Endothelial cell of umbilical vein (primary cell): ENCODE measurements around the gene GEMIN7. TPM values are rescaled to one million over a fixed set of nuclear protein-coding genes. Genes with fewer than 3 reads are reported as not detected.

Experiments
- BruUV-seq: library from RNA; stranded (reverse); fragments of 400-500 nt; replicated peaks from 2 replicates; lab custom pipeline; 2021; lab: Mats Ljungman, UMichigan
- CTCF ChIA-PET: fragments of 300-600, 350-600 bp; sonication (Branson Sonifier 250); formaldehyde crosslinking; loops from one replicate; lab custom pipeline; 2021; ENCODE audit warnings: antibody characterized with exemption, inconsistent platforms; lab: Charles Lee
- POLR2A ChIA-PET: fragments of 300-600, 350-600 bp; sonication (Branson Sonifier 250); formaldehyde crosslinking; loops from one replicate; lab custom pipeline; 2021; ENCODE audit warnings: antibody characterized with exemption, inconsistent platforms; lab: Charles Lee
- DNase-seq: peaks from one replicate; pipeline ENCODE4 v3.0.0-alpha.2; 2011; ENCODE audit warnings: low read depth, low spot score
- FAIRE-seq: peaks from 2 replicates; lab custom pipeline; 2011; peaks lifted over from hg19 to GRCh38; lab: Jason Lieb, UNC
- H2AFZ ChIP-seq: 2 replicates; pipeline ENCODE4 v1.6.0; 2012; ENCODE audit warnings: low read depth, low read length, control low read depth, inconsistent platforms
- H3K27ac ChIP-seq: 2 replicates; pipeline ENCODE4 v1.5.1; 2011; ENCODE audit warnings: low read depth, mild to moderate bottlenecking, control low read depth, low read length, moderate library complexity; ENCODE audit not compliant: insufficient read depth
- H3K27me3 ChIP-seq, 2 experiments: 2 replicates each; pipeline versions ENCODE4 v1.6.0 to v1.6.1; 2011; ENCODE audit warnings: low read length in 2 of 2, mixed read lengths in 1 of 2; ENCODE audit not compliant: control insufficient read depth in 2 of 2, insufficient read depth in 2 of 2
- H3K36me3 ChIP-seq, 2 experiments: 2 replicates in 1 of 2; 3 replicates in 1 of 2; pipeline ENCODE4 v1.5.1; 2011; ENCODE audit warnings: low read length in 2 of 2, mild to moderate bottlenecking in 1 of 2, moderate library complexity in 1 of 2; ENCODE audit not compliant: control insufficient read depth in 2 of 2, insufficient read depth in 2 of 2; ENCODE audit errors: extremely low read depth in 1 of 2
- H3K4me1 ChIP-seq: 3 replicates; pipeline ENCODE4 v1.5.1; 2011; ENCODE audit warnings: mild to moderate bottlenecking, low read length; ENCODE audit not compliant: control insufficient read depth, insufficient read depth; ENCODE audit errors: extremely low read depth
- H3K4me2 ChIP-seq: 2 replicates; pipeline ENCODE4 v1.6.1; 2011; ENCODE audit warnings: low read length, control low read depth, mixed read lengths; ENCODE audit not compliant: insufficient read depth
- H3K4me3 ChIP-seq, 3 experiments: fragments of 200-600 bp in 1 of 3; sonication (generic), shearing (Covaris generic) in 1 of 3; replicated peaks in 1 of 3; 2 replicates each; pipeline ENCODE4 v1.5.1; 2011 to 2016; ENCODE audit warnings: control low read depth in 3 of 3, low read length in 3 of 3, mild to moderate bottlenecking in 2 of 3, inconsistent platforms in 1 of 3, low read depth in 1 of 3, moderate library complexity in 1 of 3; ENCODE audit not compliant: insufficient read depth in 1 of 3
- H3K79me2 ChIP-seq: 2 replicates; pipeline ENCODE4 v1.6.0; 2012; ENCODE audit warnings: low read length, inconsistent platforms; ENCODE audit not compliant: control insufficient read depth, insufficient read depth
- H3K9ac ChIP-seq: replicated peaks from 2 replicates; pipeline ENCODE3; 2011; ENCODE audit warnings: low read length, control low read depth; ENCODE audit not compliant: insufficient read depth; ENCODE audit errors: extremely low read depth
- H3K9me1 ChIP-seq: replicated peaks from 3 replicates; pipeline ENCODE4 v1.6.0; 2011; ENCODE audit warnings: mild to moderate bottlenecking, low read length; ENCODE audit not compliant: control insufficient read depth, insufficient read depth; ENCODE audit errors: extremely low read depth
- H3K9me3 ChIP-seq: replicated peaks from 2 replicates; pipeline ENCODE4 v1.5.1; 2012; ENCODE audit warnings: low read length, inconsistent platforms; ENCODE audit not compliant: control insufficient read depth, insufficient read depth
- H4K20me1 ChIP-seq: replicated peaks from 2 replicates; pipeline ENCODE3; 2011; ENCODE audit warnings: mild to moderate bottlenecking, low read length; ENCODE audit not compliant: control insufficient read depth, insufficient read depth; ENCODE audit errors: extremely low read depth
- EZH2 ChIP-seq: IDR thresholded peaks from 2 replicates; pipeline ENCODE4 v1.6.1; 2012; ENCODE audit warnings: borderline replicate concordance, low read depth, mild to moderate bottlenecking, moderate library complexity, low read length, inconsistent platforms; ENCODE audit not compliant: severe bottlenecking
- FOS ChIP-seq: IDR thresholded peaks from 2 replicates; pipeline ENCODE4 v1.6.1; 2011; ENCODE audit warnings: mild to moderate bottlenecking, low read length, moderate library complexity, borderline replicate concordance; ENCODE audit not compliant: insufficient read depth
- GATA2 ChIP-seq: IDR thresholded peaks from 2 replicates; pipeline ENCODE4 v1.7.0; 2011; ENCODE audit warnings: low read depth, mild to moderate bottlenecking, moderate library complexity, mixed read lengths, low read length; ENCODE audit not compliant: insufficient read length, insufficient read depth
- JUN ChIP-seq: IDR thresholded peaks from 2 replicates; pipeline ENCODE4 v1.6.1; 2011; ENCODE audit warnings: borderline replicate concordance, low read depth; ENCODE audit not compliant: insufficient read length, insufficient read depth
- MYC ChIP-seq: IDR thresholded peaks from one replicate; pipeline ENCODE4 v1.6.1; 2011; ENCODE audit warnings: mild to moderate bottlenecking, low read depth, low read length
- POLR2A ChIP-seq: IDR thresholded peaks from 2 replicates; pipeline ENCODE4 v1.6.1; 2012; ENCODE audit warnings: low read depth, mild to moderate bottlenecking, control low read depth, low read length
- POLR2AphosphoS5 ChIP-seq: IDR thresholded peaks from 2 replicates; pipeline ENCODE4 v1.6.1; 2012; ENCODE audit warnings: low read depth, mild to moderate bottlenecking, control low read depth, low read length, moderate library complexity; ENCODE audit not compliant: insufficient read depth
- dilution Hi-C: fragments of 300-500 bp; cut with MboI; formaldehyde crosslinking; loops from one replicate; pipeline ENCODE4 v1.15.0; 2019; ENCODE audit warnings: low sequenced_read_pairs; ENCODE audit not compliant: extremely low pct_ligation_motif_present
- intact Hi-C: fragments of 100-400 bp; cut with micrococcal nuclease; formaldehyde crosslinking; loops from one replicate; pipeline ENCODE4 v1.10.0; 2022
- polyA plus RNA-seq, 4 experiments: library from polyadenylated mRNA; depleted of rRNA in 3 of 4; stranded (reverse) in 3 of 4; unstranded in 1 of 4; fragments of >200 nt; gene quantifications; 2 replicates each; pipeline versions ENCODE4 v1.2.1 to v1.2.3, GENCODE V29; 2011 to 2012; ENCODE audit warnings: missing spikeins in 1 of 4
- total RNA-seq: library from RNA; stranded (reverse); gene quantifications from 2 replicates; pipeline ENCODE4 v1.2.3, GENCODE V29; 2021
- TF ChIP-seq, protein P1 (sequence below): IDR thresholded peaks from 2 replicates; pipeline ENCODE4 v1.6.1; 2011; ENCODE audit not compliant: insufficient read depth, insufficient read length
- TF ChIP-seq, protein P2 (sequence below), 2 donors: IDR thresholded peaks; 1 replicate in 1 of 2; 2 replicates in 1 of 2; pipeline ENCODE4 v1.5.1; 2011; ENCODE audit warnings: low read length in 2 of 2, mild to moderate bottlenecking in 2 of 2, moderate library complexity in 2 of 2, control low read depth in 1 of 2, inconsistent platforms in 1 of 2, low read depth in 1 of 2; ENCODE audit not compliant: insufficient read depth in 1 of 2; ENCODE audit errors: extremely low read depth in 1 of 2

Gene GEMIN7
- total and polyA plus RNA-seq, 2 donors (not counting 3 experiments of a cell fraction or from before 2014, with no cell fraction given): 34.2 to 53.7 TPM

DNA sequence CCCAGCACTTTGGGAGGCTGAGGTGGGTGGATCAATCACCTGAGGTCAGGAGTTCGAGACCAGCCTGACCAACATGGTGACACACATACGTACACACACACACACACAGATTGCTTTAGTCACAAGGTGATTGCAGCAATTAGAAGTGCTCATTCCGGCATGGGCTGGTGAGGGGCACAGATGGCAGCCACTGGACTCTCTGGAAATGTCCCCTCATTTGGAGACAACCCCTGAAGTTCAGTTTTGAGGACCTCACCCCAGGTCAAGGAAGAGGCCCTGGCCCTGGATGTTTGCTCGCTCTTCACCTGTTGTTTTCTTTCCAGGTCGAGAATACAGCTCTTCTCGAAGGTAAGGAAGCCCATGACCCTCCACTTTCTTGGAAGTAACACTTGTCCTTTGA is 8.8 kb upstream of the GEMIN7 start:
- no peaks in the 10 kb centered on the region for H3K27me3 ChIP-seq
- intact Hi-C loops (no loop called here), dilution Hi-C loops (no loop called here)
- no peak overlapping the region for H3K27ac ChIP-seq
- no peaks in the 10 kb centered on the region for H3K79me2 ChIP-seq
- H3K4me3 ChIP-seq: no peak overlapping the region
- H3K36me3 ChIP-seq: peaks cover 2 to 36% of the 10 kb centered on the region in 2 experiments
- CTCF ChIA-PET: no interaction called here
- no peak overlapping the region for H3K9ac ChIP-seq
- BruUV-seq: no TSS peak
- TF ChIP-seq MYC: no peak
- TF ChIP-seq, protein P1, sequence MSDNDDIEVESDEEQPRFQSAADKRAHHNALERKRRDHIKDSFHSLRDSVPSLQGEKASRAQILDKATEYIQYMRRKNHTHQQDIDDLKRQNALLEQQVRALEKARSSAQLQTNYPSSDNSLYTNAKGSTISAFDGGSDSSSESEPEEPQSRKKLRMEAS: no peak
- no peak for TF ChIP-seq JUN
- TF ChIP-seq GATA2: no peak
- TF ChIP-seq, protein P2, sequence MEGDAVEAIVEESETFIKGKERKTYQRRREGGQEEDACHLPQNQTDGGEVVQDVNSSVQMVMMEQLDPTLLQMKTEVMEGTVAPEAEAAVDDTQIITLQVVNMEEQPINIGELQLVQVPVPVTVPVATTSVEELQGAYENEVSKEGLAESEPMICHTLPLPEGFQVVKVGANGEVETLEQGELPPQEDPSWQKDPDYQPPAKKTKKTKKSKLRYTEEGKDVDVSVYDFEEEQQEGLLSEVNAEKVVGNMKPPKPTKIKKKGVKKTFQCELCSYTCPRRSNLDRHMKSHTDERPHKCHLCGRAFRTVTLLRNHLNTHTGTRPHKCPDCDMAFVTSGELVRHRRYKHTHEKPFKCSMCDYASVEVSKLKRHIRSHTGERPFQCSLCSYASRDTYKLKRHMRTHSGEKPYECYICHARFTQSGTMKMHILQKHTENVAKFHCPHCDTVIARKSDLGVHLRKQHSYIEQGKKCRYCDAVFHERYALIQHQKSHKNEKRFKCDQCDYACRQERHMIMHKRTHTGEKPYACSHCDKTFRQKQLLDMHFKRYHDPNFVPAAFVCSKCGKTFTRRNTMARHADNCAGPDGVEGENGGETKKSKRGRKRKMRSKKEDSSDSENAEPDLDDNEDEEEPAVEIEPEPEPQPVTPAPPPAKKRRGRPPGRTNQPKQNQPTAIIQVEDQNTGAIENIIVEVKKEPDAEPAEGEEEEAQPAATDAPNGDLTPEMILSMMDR (IDR thresholded peaks at IDR 0.05; ENCODE audit: extremely low read depth in 1 of 2, insufficient read depth in 1 of 2, low read depth in 1 of 2, low read length in 2 of 2): no peak
- TF ChIP-seq FOS: no peak
- no peak for TF ChIP-seq POLR2A
- TF ChIP-seq EZH2: no peak
- TF ChIP-seq POLR2AphosphoS5: no peak
- no peaks in the 10 kb centered on the region for H3K4me1 ChIP-seq
- POLR2A ChIA-PET: no interaction called here
- H3K9me1 ChIP-seq: no peaks in the 10 kb centered on the region
- H3K9me3 ChIP-seq: no peaks in the 10 kb centered on the region
- no peak overlapping the region for H2AFZ ChIP-seq
- DNase-seq: no peak
- no peak overlapping the region for H3K4me2 ChIP-seq
- no peak for FAIRE-seq
- H4K20me1 ChIP-seq: no peaks in the 10 kb centered on the region
